ENCODE results near the gene STPG3. TPM values are rescaled to one million over a fixed set of nuclear protein-coding genes. Genes with fewer than 3 reads are reported as not detected.

Gene STPG3
- total RNA-seq, 1 donor from 2014 or later, result 0.78 TPM

DNA sequence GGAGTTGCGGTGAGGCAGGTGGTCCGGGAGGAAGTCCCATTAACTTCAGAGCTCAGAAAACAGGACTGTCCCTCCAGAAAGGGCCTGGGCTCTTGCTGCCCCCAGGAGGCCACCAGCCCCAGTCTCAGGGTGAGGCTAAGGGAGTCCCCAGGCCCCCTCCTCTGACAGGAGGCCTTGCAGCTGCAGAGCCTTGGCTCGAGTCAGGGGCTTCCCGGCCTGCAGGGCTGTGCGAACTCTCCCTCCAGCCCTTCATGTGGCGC lies 3.2 kb upstream of the STPG3 start:
- Mint-ChIP-seq H3K4me1 (ENCODE audit: unreplicated experiment) (peaks cover 11% of the 10 kb centered on the region), H3K27ac (ENCODE audit: unreplicated experiment) (no peak overlapping the region), H3K4me3 (ENCODE audit: unreplicated experiment) (no peak overlapping the region), H3K36me3 (ENCODE audit: unreplicated experiment) (peaks cover 1% of the 10 kb centered on the region), H3K9me3 (ENCODE audit: unreplicated experiment) (no peaks in the 10 kb centered on the region), H3K27me3 (ENCODE audit: unreplicated experiment) (no peaks in the 10 kb centered on the region)
- DNase-seq (ENCODE audit: extremely low spot score, unreplicated experiment), result no peak
- TF ChIP-seq, protein P1, sequence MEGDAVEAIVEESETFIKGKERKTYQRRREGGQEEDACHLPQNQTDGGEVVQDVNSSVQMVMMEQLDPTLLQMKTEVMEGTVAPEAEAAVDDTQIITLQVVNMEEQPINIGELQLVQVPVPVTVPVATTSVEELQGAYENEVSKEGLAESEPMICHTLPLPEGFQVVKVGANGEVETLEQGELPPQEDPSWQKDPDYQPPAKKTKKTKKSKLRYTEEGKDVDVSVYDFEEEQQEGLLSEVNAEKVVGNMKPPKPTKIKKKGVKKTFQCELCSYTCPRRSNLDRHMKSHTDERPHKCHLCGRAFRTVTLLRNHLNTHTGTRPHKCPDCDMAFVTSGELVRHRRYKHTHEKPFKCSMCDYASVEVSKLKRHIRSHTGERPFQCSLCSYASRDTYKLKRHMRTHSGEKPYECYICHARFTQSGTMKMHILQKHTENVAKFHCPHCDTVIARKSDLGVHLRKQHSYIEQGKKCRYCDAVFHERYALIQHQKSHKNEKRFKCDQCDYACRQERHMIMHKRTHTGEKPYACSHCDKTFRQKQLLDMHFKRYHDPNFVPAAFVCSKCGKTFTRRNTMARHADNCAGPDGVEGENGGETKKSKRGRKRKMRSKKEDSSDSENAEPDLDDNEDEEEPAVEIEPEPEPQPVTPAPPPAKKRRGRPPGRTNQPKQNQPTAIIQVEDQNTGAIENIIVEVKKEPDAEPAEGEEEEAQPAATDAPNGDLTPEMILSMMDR (IDR thresholded peaks at IDR 0.05), result no peak

- no peak overlapping the region for H3K4me3 Mint-ChIP-seq (ENCODE audit: unreplicated experiment)
- no peaks in the 10 kb centered on the region for H3K9me3 Mint-ChIP-seq (ENCODE audit: unreplicated experiment)
- no peak overlapping the region for H3K27ac Mint-ChIP-seq (ENCODE audit: unreplicated experiment)
- TF ChIP-seq, protein P1 (IDR thresholded peaks at IDR 0.05), result no peak
- no peaks in the 10 kb centered on the region for H3K36me3 Mint-ChIP-seq (ENCODE audit: unreplicated experiment)
- no peak for DNase-seq (ENCODE audit: extremely low spot score, unreplicated experiment)
- peaks cover 10% of the 10 kb centered on the region for H3K4me1 Mint-ChIP-seq (ENCODE audit: unreplicated experiment)
- H3K27me3 Mint-ChIP-seq (ENCODE audit: unreplicated experiment), result no peaks in the 10 kb centered on the region
These were observed 525 bp upstream of the STPG3 start for GRCh38 chr9:137250329-137251193.

- Mint-ChIP-seq H3K4me3 (ENCODE audit: unreplicated experiment) (no peak overlapping the region), H3K4me1 (ENCODE audit: unreplicated experiment) (peaks cover 16% of the 10 kb centered on the region), H3K27me3 (ENCODE audit: unreplicated experiment) (no peaks in the 10 kb centered on the region), H3K9me3 (ENCODE audit: unreplicated experiment) (no peaks in the 10 kb centered on the region), H3K36me3 (ENCODE audit: unreplicated experiment) (no peaks in the 10 kb centered on the region), H3K27ac (ENCODE audit: unreplicated experiment) (no peak overlapping the region)
- TF ChIP-seq, protein P1 (IDR thresholded peaks at IDR 0.05), result no peak
- DNase-seq (ENCODE audit: extremely low spot score, unreplicated experiment), result no peak
These were observed 593 bp downstream of the STPG3 start for GRCh38 chr9:137251490-137252268.

- Mint-ChIP-seq H3K36me3 (ENCODE audit: unreplicated experiment) (no peaks in the 10 kb centered on the region), H3K27ac (ENCODE audit: unreplicated experiment) (no peak overlapping the region), H3K4me3 (ENCODE audit: unreplicated experiment) (no peak overlapping the region)
These were observed 1.7 kb downstream of the STPG3 start for GRCh38 chr9:137252555-137253506.

More at GRCh38 chr9:137252555-137253506, 1.7 kb downstream of the STPG3 start:
- Mint-ChIP-seq H3K4me1 (ENCODE audit: unreplicated experiment) (peaks cover 15% of the 10 kb centered on the region), H3K27me3 (ENCODE audit: unreplicated experiment) (no peaks in the 10 kb centered on the region), H3K9me3 (ENCODE audit: unreplicated experiment) (no peaks in the 10 kb centered on the region)
- no peak for DNase-seq (ENCODE audit: extremely low spot score, unreplicated experiment)
- TF ChIP-seq, protein P1 (IDR thresholded peaks at IDR 0.05), result no peak
